Epithelial cell of proximal tubule (primary cell): ENCODE data around the gene IL6. TPM values are rescaled to one million over a fixed set of nuclear protein-coding genes. Genes with fewer than 3 reads are reported as not detected.
"Not testable (repeated sequence)": the region's sequence is repeated elsewhere in the genome, so short reads cannot be mapped to it uniquely, and the experiment has no call there.

Experiments used
- DNase-seq: peaks from one replicate; pipeline ENCODE4 v3.0.0-alpha.2; 2011; ENCODE audit warnings: low read depth
- H3K4me3 ChIP-seq: 2 replicates; pipeline ENCODE4 v1.5.1; 2011; ENCODE audit warnings: low read depth, mild to moderate bottlenecking, low read length
- total RNA-seq: library from RNA; depleted of rRNA; stranded (reverse); fragments of >200 nt; gene quantifications from 2 replicates; pipeline ENCODE4 v1.2.3, GENCODE V29; 2015
- TF ChIP-seq, protein P1 (sequence below): conservative IDR thresholded peaks from 2 replicates; pipeline ENCODE4 v1.5.1; 2012; ENCODE audit warnings: low read depth, mild to moderate bottlenecking, low read length

Gene IL6
- total RNA-seq, 1 donor from 2014 or later = 40.4 TPM

- TF ChIP-seq, protein P1, sequence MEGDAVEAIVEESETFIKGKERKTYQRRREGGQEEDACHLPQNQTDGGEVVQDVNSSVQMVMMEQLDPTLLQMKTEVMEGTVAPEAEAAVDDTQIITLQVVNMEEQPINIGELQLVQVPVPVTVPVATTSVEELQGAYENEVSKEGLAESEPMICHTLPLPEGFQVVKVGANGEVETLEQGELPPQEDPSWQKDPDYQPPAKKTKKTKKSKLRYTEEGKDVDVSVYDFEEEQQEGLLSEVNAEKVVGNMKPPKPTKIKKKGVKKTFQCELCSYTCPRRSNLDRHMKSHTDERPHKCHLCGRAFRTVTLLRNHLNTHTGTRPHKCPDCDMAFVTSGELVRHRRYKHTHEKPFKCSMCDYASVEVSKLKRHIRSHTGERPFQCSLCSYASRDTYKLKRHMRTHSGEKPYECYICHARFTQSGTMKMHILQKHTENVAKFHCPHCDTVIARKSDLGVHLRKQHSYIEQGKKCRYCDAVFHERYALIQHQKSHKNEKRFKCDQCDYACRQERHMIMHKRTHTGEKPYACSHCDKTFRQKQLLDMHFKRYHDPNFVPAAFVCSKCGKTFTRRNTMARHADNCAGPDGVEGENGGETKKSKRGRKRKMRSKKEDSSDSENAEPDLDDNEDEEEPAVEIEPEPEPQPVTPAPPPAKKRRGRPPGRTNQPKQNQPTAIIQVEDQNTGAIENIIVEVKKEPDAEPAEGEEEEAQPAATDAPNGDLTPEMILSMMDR = no peak
- H3K4me3 ChIP-seq = no peak overlapping the region
- no peak for DNase-seq
Observed at GRCh38 chr7:22697876-22698606, 29.0 kb upstream of the IL6 start.

- TF ChIP-seq, protein P1 = no peak
- no peak for DNase-seq
- no peak overlapping the region for H3K4me3 ChIP-seq
Observed at GRCh38 chr7:22698767-22699166, 28.2 kb upstream of the IL6 start.

DNA sequence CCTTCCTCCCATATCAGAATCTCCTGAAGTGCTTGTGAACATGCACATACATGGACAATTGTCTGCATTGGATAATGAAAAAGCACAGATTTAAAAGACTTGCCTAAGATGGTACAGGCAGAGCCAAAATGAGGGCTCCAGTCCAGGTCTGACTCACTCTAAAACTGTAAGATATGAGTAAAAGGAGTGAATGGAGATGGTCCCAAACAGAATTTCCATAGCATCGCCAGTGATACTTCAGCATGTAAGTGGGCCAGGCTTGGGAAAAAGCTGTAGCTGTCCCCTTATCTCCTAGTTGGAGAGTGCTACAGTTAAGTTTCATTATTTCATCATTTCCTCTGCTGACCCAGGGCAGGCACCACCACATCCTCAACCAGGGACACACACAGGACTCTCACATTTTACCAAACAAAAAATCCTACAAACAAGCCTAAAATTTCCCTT is 26.4 kb upstream of the IL6 start:
- H3K4me3 ChIP-seq = no peak overlapping the region
- DNase-seq = no peak
- TF ChIP-seq, protein P1 = no peak

- DNase-seq = no peak
- TF ChIP-seq, protein P1 = no peak
- no peak overlapping the region for H3K4me3 ChIP-seq
Observed at GRCh38 chr7:22702516-22702915, 24.5 kb upstream of the IL6 start.

- DNase-seq, H3K4me3 ChIP-seq: not testable (repeated sequence)
Observed at GRCh38 chr7:22703107-22703855, 23.7 kb upstream of the IL6 start.

- DNase-seq, H3K4me3 ChIP-seq: not testable (repeated sequence)
Observed at GRCh38 chr7:22703978-22704610, 22.9 kb upstream of the IL6 start.

DNA sequence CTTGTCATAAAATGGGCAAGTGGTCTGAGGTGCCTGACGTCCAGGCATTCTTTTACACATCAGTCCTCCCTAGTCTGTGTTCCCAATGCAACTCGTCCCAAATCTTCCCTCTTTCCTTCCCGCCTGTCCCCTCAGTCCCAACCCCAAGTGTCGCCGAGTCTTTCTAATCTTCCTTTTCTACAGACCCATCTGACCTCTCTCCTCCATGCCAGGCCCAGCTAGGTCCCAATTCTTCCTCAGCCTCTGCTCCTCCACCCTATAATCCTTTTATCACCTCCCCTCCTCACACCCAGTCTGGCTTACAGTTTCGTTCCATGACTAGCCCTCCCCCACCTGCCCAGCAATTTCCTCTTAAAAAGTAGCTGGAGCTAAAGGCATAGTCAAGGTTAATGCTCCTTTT is 22.3 kb upstream of the IL6 start:
- not testable (repeated sequence) for H3K4me3 ChIP-seq, DNase-seq

GRCh38 chr7:22705874-22706273 is 21.1 kb upstream of the IL6 start:
- DNase-seq, H3K4me3 ChIP-seq: not testable (repeated sequence)

GRCh38 chr7:22707026-22707691 is 19.8 kb upstream of the IL6 start:
- H3K4me3 ChIP-seq = not testable (repeated sequence)

GRCh38 chr7:22708214-22708613 is 18.8 kb upstream of the IL6 start:
- not testable (repeated sequence) for H3K4me3 ChIP-seq, DNase-seq

More at GRCh38 chr7:22707026-22707691, 19.8 kb upstream of the IL6 start:
- not testable (repeated sequence) for DNase-seq

DNA sequence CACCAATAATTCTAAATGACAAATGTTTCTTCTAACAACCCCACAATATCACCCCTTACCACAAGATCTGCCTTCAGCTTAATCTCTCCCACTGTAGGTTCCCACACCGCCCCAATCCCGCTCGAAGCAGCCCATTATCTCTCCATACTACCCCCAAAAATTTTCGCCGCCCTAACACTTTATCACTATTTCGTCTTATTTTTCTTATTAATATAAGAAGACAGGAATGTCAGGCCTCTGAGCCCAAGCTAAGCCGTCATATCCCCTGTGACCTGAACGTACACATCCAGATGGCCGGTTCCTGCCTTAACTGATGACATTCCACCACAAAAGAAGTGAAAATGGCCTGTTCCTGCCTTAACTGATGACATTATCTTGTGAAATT is 18.3 kb upstream of the IL6 start:
- not testable (repeated sequence) for DNase-seq, H3K4me3 ChIP-seq

- not testable (repeated sequence) for DNase-seq
Observed at GRCh38 chr7:22709062-22709829, 17.8 kb upstream of the IL6 start.

More at GRCh38 chr7:22709062-22709829, 17.8 kb upstream of the IL6 start:
- not testable (repeated sequence) for H3K4me3 ChIP-seq
